NAMALWA (cell line): ENCODE results near the gene C2orf76.
"Not testable (repeated sequence)": the region's sequence is repeated elsewhere in the genome, so short reads cannot be mapped to it uniquely, and the experiment has no call there.

ENCODE experiments used
- DNase-seq: peaks from one replicate; pipeline ENCODE4 v3.0.0-alpha.2; 2015; ENCODE audit warnings: low spot score

The C2orf76 gene

DNA sequence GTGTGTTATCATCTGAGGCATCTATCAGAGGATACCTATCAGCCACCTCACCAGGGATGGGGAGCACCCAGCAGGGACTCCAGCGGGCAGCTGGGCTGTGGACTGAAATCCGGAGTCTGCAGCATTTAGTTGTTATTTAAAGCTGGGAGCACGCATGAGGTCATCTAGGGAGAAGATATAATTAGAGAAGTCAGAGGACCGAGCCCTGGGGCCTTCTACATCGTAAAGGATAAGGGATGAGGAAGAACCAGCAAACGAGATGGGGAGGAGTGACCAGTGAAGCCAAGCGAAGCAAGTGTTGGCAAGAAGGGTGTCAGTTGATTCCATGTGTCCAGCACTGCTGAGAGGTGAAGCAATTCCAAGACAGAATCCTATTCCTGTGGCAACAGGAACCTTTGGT is 72.7 kb downstream of the C2orf76 start:
- no peak for DNase-seq

DNA sequence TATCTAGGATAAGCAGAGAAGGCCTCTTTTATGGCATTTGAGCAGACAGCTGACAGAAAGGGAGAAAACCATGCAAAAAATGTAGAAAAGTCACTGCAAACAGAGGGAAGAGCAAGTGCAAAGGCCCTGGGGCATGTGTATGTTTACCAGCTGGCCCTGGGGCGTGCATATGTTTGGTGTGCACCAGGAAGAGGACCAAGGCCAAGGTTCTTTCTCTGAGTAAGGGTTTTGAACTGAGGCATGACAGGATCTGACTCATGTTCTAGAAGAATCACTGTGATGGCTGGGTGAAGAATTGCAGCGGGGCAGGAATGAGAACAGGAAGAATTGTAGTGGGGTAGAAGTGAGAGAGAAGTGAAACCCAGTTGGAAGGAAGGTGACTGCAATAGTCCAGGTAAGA is 73.4 kb downstream of the C2orf76 start:
- DNase-seq: no peak

DNA sequence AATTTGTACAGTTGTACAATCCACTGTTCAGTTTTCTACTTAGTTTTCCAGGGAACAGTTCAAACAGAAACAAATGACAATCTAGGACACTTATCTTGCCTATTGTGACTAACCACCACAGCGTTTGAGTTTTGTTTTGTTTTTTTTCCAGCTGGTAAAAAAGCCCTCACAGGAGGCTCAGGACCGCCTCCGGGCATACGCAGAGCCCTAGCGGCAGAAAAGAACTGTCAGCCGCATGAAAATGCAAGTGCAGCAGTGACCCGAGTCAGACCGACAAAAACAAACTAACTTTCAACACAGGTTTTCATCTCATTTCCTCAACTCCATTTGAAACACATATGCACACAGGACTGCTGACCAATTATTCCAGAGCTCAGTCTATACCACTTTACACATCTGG is 74.4 kb downstream of the C2orf76 start:
- no peak for DNase-seq

DNA sequence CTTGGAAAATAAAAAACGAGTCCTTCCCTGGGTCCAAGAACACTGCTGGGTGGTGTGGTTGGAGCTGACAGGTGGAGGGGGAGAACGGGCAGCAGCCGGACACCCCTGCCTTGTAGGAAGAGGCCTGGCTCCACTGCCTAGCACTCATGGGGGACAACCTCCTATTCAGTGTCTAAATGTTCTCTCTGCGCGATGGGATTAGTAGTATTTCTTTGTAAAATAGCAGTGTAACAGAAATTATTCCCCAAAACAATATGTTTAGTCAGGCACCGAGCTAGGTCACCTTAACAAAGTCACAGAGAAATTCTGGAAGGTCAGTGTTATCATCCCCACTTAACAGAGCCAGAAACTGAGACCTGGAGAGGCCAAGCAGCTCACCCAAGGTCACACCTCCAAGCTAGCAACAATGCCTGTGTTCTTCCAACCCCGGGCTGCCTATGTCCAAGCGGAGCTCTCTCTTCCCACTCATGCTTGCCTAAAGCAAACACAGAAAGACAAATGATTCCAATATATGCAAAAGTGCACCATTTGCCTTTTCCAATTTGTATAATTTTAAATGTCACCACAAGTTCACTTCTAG is 75.0 kb downstream of the C2orf76 start:
- no peak for DNase-seq

DNA sequence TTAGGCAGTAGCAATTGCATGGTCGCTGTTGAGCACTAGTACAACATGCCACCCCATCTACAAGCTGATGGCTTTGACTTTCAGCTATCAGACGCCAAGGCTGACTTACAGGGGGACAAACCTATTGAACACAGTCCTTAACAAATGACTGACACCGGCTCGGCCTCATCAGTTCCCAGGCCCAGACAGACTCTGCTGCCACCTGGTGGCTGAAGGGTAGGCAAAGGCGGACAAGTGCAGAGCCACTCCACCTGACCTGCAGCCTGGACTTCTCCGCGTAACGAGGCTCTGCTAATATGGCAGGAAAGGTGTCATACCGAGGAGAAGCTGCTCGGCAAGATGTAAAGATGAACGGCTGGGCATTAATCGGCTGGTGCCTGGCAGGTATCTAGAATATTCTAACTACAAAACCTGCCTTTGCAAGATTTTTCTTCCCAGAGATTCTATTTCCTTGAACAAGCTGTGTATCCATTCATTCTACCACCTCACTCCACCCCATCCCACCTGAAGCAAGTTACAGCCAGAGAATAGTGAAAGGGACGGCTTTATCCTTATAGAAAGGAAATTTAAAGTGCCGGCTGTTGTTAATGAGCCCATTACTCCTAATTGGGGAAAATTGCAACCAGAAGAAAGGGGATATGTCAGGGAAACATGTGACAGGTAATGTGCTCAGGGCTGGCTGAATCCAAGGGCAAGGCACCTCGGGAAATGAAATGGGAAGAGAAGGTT is 75.6 kb downstream of the C2orf76 start:
- DNase-seq: peak; percentile 77

DNA sequence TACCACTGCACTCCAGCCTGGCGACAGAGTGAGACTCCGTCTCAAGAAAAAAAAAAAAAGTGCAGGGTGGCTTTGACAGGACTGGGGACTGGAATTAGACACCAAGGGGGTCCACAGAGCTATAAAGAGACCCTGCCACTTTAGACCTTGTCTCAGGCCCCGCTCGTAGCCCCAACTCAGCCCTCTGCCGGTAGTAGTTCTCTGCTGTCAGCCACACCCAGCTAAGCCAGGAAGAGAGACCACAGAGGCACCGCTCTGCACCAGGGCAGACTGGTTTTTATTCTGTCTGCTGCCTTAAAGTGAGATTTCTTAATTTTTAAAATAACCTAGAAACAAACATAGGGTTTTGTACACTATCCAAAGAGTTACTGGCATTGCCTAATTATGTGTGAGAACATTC is 77.0 kb downstream of the C2orf76 start:
- no peak for DNase-seq

DNA sequence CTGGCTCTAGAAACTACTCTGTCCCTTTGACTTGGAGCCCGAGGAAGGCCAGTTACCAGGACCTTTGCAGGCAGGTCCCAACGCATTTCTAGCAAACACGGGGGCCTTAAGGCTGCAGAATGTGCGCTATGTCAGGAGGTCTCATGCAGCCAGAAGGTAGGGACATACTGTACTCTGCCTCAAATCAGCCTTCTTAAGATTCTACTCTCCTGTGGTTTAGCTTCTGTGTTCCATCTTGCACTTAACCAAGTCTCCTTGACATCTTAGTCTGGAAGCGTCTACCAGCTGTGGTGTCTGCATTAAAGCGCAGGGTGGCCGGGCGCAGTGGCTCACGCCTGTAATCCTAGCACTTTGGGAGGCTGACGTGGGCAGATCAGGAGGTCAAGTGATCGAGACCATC is 77.5 kb downstream of the C2orf76 start:
- DNase-seq: no peak

DNA sequence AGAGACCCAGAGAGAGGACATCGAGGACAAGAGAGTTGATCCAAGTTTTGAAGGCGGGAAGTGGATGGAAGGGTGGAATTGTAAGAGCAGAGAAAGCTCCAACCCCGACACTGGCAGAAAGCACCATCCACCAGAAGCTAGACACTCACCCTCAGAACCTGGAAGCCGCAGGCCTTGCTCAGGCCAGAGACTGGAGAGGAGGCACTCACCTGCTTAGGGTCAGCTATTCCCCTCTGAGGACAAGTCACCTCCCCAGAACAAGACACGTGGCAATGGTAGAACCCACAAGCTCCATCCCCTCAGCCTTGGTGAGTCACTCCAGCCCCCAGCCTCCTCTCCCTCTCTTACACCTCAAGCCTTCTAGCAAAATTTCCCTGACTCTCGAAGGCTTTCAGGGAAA is 78.1 kb downstream of the C2orf76 start:
- no peak for DNase-seq

DNA sequence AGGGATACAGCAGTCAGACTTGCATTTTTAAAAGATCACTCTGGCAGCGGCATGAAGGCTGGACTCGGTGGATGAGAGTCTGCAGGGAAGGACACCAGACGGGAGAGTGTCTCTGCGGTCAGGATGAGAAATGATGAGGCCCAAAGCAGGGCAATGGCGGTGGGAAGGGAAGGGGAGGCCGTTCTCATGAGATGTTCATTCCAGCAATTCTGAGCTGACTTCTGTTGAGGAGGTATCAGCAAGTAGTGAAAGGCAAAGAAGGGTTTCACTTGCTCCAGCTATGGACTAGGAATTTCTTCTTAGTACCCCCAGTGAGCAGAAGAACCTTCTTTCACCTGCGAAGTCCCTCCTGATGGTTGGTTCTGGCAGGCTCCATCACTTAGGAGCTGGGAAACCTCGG is 80.0 kb downstream of the C2orf76 start:
- no peak for DNase-seq

DNA sequence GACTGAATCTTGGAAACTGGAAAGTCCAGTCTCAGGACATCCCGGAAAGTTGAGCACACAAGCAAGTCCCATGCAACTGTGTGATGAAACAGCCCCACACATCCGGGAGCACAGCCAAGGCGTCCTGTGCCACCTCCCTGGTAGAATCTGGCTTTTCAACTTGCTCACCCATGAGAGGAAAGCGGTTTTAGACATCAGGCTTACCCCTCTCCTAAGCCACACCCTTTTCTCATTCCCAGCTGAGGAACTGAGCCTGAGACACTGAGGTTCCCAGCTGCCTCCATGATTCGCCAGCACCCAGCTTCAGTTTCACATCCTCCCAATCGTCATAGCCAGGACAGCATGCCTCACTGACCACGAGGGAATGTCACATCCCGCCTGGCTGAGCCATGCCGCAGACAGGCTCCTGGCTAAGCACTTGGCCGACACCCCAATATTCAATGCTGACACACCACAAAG is 82.7 kb downstream of the C2orf76 start:
- no peak for DNase-seq

DNA sequence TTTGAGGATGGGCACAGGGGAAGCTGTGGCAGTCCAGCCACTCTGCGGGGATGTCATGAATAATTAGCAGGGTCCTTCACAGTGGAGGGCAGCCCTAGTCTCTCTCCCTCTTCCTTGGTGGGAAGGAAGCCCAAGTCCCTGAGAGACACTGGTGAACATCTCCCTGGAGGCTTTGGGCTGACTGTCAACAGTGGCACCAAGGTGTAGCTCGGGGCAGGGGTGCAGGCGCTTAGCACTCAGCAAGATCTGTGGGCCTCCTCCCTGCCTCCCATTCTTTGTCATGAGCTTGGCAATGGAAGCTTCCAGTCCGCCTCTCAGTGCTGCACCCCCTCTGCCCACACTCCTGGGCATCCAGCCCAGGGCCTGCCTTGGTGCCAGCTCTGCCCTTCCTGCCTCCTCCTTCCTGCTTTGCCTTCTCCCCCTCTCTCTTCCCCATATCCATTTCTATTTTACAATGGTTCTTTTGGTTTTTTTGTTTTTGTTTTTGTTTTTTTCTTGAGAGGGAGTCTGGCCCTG is 83.6 kb downstream of the C2orf76 start:
- DNase-seq: no peak

DNA sequence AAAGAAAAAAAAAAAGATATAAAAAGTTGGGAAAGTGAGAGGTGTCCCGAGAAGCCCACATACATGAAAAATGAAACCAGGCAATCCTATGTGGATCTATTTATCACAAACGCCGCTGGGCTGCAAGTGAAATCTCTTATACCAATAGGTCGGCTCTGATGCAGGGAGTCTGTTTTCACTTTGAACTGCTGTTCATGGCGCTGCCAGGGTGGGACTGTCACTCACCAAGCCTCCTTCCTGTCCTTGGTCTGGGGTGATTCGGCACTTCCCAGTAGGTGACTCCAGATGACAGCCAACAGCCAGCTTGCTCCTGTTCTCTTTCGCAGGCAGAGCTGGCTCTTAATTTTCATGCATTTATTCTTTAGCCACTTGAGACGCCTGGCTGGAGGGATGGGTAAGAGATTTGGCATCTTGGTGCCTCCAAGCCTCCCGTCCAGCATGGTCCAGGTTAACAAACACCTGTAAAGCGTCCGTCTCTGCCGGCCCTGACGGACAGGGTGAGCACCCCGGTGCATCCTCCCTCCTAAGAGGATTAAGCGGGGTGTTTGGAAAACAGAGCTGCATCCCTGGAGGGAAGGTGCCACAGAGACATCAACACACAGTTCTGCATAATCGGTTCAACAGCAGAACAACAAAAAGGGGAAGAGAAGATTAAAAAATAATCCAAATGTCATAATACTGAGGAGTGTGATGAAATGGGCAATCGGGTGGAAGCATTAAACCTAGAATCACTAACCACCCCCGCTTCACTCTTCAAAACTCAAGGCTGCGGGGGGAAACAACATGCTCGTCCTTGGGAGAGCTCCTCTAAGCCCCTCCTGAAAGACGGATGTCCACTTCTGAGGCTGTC is 84.3 kb downstream of the C2orf76 start:
- no peak for DNase-seq

DNA sequence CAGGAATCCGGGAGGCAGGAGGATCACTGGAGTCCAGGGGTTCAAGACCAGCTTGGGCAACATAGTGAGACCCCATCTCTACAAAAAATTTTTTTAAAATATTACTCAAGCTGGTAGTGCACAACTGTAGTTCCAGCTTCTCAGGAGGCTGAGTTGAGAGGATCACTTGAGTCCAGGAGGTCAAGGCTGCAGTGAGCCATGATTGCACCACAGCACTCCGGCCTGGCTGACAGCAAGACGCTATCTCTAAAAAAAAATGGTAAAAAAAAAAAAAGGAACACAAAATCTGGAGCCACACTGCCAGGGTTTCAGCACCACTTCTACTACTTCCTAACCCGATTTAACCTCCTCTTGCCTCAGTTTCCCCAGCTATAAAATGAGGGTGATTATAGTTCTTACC is 86.0 kb downstream of the C2orf76 start:
- DNase-seq: no peak

DNA sequence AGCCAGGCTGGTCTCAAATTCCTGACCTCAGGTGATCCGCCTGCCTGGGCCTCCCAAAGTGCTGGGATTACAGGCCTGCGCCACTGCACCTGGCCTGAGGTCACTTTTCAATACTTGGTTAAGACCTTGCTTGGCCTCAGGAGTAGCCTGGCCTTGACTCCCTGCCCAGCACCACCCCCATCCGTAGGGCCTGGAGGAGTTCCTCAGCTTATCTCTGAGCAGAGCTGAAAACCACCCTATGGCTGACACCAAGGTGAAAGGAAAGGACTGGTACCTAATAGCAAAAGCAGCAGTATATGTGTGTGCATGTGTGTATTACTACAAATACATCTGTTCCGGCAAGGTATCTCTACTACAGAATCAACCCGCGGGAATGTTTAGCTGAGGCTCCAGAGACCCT is 87.0 kb downstream of the C2orf76 start:
- no peak for DNase-seq

DNA sequence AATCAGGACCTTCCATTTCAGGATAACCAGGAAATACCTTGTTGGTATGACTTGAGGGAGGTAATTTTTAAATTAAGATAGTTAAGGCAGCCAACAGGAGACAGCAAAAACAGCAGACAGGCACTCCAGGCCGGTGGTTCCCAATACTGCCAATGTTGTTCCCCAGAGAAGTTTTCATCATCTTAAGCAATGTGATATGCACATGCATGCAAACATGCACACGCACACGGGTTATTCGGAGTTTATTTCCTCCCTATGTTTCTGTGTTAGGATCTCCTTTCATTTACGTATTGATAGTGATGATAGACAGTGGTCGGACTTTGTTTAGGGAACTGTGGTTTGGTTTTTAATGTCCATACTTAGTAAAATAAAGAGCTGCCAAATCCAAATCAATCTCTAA is 87.7 kb downstream of the C2orf76 start:
- DNase-seq: no peak

DNA sequence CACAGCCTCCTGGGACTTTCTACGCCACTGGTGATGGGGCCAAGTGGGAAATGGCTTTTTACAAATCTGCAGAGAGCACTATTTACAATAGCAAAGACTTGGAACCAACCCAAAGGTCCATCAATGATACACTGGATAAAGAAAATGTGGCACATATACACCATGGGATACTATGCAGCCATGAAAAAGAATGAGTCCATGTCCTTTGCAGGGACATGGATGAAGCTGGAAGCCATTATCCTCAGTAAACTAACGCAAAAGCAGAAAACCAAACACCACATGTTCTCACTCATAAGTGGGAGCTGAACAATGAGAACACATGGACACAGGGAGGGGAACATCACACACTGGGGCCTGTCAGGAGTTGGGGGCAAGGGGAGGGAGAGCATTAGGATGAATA is 88.2 kb downstream of the C2orf76 start:
- DNase-seq: not testable (repeated sequence)

DNA sequence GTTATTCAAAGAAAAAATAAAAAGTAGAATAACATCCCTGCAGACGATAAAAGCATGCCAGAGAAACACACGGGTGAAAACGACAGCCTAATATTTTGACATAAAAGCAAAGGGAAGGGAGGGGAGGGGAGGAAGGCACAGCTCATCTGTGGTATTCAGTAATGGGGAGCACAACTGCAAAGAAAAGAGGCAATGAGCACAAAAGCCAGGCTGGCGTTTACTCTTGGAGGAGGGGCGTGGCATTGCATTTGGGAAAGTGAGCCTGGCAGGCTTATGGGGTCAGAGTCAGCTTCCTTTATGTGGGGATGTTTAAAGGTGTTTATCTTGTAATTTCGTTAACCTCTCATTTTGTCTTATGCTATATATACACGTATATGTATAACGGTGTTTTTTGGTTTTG is 89.8 kb downstream of the C2orf76 start:
- DNase-seq: no peak

DNA sequence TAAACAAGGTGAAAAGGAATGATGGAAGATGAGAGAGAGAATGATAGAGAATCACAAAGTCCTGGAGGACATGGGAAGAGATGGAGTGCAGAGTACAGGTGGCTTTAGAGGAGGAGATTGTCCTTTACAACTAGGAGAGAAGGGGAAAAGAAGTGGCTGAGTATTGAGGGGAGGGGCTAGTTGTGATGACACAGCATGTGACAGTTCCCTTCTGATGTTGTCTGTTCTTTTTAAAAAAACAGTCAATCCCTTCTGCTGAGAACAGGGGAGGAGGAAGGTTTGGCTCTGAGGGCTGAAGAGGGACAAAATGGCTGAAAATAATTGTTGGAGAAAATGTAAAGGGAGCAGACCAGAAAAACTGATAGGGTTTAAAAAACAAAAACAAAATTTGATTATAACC is 99.0 kb downstream of the C2orf76 start:
- DNase-seq: no peak

DNA sequence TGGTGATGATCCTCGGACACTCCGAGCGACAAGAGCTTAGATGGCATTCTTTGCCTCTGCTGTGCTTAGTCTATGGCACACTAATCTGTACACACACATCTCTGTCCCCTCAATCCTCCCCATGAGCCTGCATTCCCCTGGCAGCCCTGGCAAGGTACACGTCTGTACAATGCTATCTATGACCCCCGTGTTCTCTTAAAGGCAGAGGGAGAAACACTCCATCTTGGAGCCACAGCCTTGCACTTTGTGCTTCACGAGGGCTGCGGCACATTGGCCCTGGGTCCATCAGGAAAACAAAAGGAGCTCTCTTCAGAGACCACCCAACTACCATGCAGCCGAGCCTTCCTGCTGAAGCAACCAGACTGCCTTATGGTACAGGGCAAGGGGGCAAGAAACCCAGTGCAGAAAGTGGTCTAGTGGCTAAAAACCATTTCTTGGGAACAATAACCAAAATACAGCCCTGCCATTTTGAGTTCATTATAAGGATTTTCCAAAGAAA is 100.5 kb downstream of the C2orf76 start:
- no peak for DNase-seq

DNA sequence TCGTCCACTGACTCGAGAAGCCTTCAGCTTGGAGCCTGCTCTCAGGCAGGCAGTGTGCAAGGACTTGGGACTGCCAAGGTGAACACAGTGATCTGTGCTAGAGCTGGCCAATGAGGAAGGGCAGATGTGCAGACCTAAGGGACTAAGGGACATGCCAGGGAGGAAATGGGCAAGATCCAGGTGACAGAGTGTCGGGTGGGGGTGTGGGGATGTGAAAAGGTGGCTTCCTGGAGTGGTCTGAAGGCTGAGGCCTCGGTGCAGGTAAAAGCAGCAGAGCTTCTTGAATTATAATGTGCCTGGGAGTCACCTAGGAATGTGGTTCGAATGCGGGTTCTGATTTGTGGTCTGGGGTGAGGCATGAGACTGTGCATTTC is 101.0 kb downstream of the C2orf76 start:
- DNase-seq: no peak

DNA sequence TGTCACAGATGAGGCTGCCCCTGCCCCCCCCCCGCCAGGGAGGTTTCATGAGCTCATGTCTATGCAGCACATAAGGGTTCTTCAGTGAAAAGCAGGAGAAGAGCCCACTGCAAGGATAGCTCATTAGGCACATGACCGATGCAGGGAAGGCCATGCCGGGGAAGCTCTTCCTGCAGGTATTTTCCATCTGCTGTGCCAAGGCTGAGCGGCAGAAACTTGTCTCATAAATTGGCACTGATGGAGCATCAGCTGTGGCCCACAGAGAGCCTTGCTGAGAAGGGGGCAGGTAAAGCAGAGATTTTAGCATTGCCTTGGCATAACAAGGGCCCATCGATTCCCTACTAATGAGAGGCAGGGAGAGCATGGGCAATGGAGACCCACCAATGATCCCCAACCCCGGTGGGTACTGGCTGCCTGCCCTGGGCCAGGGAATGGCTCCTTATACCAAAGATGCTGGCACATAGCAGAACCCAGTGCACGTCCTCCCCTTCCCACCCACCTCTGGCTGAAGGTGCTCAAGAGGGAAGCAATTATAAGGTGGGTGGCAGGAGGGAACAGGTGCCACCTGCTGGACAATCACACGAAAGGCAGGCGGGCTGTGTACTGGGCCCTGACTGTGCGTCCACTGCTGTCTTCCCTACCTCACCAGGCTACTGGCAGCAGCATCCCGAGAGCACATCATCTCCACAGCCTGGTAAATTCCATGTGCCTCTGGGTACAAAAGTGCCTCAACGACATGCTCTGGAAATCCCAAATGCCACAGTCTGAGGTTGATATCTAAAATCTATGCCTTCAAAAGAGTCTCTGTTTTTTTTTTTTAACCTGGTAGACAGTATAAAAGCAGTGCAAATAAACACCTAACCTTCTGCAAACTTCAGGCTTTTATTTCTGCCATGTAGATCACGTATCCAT is 101.6 kb downstream of the C2orf76 start:
- DNase-seq: peak; percentile 60

DNA sequence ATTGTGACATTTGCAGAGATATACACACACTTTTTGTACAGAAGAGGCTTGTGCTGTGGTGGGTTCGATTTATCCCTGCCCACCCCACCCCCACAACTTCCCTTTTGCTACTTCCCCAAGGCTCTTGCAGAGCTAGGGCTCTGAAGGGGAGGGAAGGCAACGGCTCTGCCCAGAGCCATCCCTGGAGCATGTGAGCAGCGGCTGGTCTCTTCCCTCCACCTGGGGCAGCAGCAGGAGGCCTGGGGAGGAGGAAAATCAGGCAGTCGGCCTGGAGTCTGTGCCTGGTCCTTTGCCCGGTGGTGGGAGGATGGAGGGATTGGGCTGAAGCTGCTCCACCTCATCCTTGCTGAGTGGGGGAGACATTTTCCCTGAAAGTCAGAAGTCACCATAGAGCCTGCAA is 103.0 kb downstream of the C2orf76 start:
- no peak for DNase-seq
